B cell (primary cell): ENCODE measurements around the gene PTPRS. TPM values are rescaled to one million over a fixed set of nuclear protein-coding genes. Genes with fewer than 3 reads are reported as not detected.
A peak's percentile ranks its signal among the peaks of the same experiment; 100 is the strongest.

ENCODE experiments used
- ATAC-seq: fragments of 200-7000 bp; cut with Tn5 transposase; one replicate; pipeline ENCODE4 v1.10.0; 2021; ENCODE audit warnings: low read depth, mild to moderate bottlenecking, moderate number of reproducible peaks, moderate library complexity
- CTCF ChIA-PET: fragments of 350-600 bp; sonication (Branson Sonifier 250); formaldehyde crosslinking; loops from one replicate; lab custom pipeline; 2021; ENCODE audit warnings: antibody characterized with exemption, inconsistent platforms; lab: Charles Lee
- POLR2A ChIA-PET: fragments of 350-600 bp; sonication (Branson Sonifier 250); formaldehyde crosslinking; loops from one replicate; lab custom pipeline; 2021; ENCODE audit warnings: antibody characterized with exemption; lab: Charles Lee
- DNase-seq: peaks from one replicate; pipeline ENCODE4 v3.0.0; 2013
- H2AFZ ChIP-seq: 2 replicates; pipeline ENCODE4 v1.6.1; 2012; ENCODE audit warnings: mild to moderate bottlenecking, low read depth, low read length; ENCODE audit not compliant: insufficient read depth, poor library complexity, severe bottlenecking
- H3K27ac ChIP-seq, 2 donors: 1 replicate in 1 of 2; 2 replicates in 1 of 2; pipeline ENCODE4 v1.5.1; 2012 to 2013; ENCODE audit warnings: low read length in 2 of 2, mild to moderate bottlenecking in 2 of 2, moderate library complexity in 1 of 2
- H3K27me3 ChIP-seq, 4 experiments: fragments of 200-600 bp in 1 of 4; sonication (generic) in 1 of 4; replicated peaks in 1 of 4; 1 replicate in 2 of 4; 2 replicates in 2 of 4; pipeline versions ENCODE4 v1.6.1 to v1.7.0; 2013 to 2016; ENCODE audit warnings: low read length in 3 of 4, mild to moderate bottlenecking in 2 of 4, mixed read lengths in 1 of 4, moderate library complexity in 1 of 4; ENCODE audit not compliant: insufficient read depth in 4 of 4, control insufficient read depth in 3 of 4; ENCODE audit errors: control extremely low read depth in 1 of 4
- H3K36me3 ChIP-seq, 2 experiments: replicated peaks in 1 of 2; 1 replicate in 1 of 2; 2 replicates in 1 of 2; pipeline versions ENCODE4 v1.6.1 to v1.7.1; 2013; ENCODE audit warnings: low read length in 1 of 2; ENCODE audit not compliant: insufficient read depth in 2 of 2, control insufficient read depth in 1 of 2; ENCODE audit errors: control extremely low read depth in 1 of 2, extremely low read depth in 1 of 2
- H3K4me1 ChIP-seq, 2 donors: fragments of 200-600 bp in 1 of 2; sonication (generic) in 1 of 2; 1 replicate in 1 of 2; 2 replicates in 1 of 2; pipeline versions ENCODE4 v1.5.1 to v1.6.1; 2013 to 2017; ENCODE audit warnings: low read length in 2 of 2; ENCODE audit not compliant: control insufficient read depth in 2 of 2, insufficient read depth in 2 of 2
- H3K4me2 ChIP-seq: replicated peaks from 2 replicates; pipeline ENCODE3; 2012; ENCODE audit warnings: mild to moderate bottlenecking, low read depth, low read length; ENCODE audit not compliant: poor library complexity, severe bottlenecking
- H3K4me3 ChIP-seq, 5 experiments: fragments of 200-600 bp in 1 of 5; sonication (generic) in 1 of 5; 1 replicate in 3 of 5; 2 replicates in 2 of 5; pipeline versions ENCODE4 v1.5.1 to v1.7.0; 2011 to 2016; ENCODE audit warnings: low read length in 4 of 5, mild to moderate bottlenecking in 4 of 5, low read depth in 2 of 5, control low read depth in 1 of 5, moderate library complexity in 1 of 5; ENCODE audit not compliant: insufficient read depth in 1 of 5; ENCODE audit errors: control extremely low read depth in 1 of 5, extremely low read depth in 1 of 5
- H3K79me2 ChIP-seq: fragments of 200-600 bp; sonication (generic); one replicate; pipeline ENCODE4 v1.6.0; 2016; ENCODE audit warnings: low read length; ENCODE audit not compliant: control insufficient read depth, insufficient read depth
- H3K9ac ChIP-seq: fragments of 200-600 bp; sonication (generic); 2 replicates; pipeline ENCODE4 v1.6.1; 2017; ENCODE audit warnings: mild to moderate bottlenecking, low read length, moderate library complexity
- H3K9me3 ChIP-seq, 3 donors: one replicate each; pipeline versions ENCODE4 v1.6.1 to v1.7.1; 2013; ENCODE audit warnings: low read length in 2 of 3; ENCODE audit not compliant: control insufficient read depth in 2 of 3, insufficient read depth in 1 of 3; ENCODE audit errors: control extremely low read depth in 1 of 3
- H4K20me1 ChIP-seq: 2 replicates; pipeline ENCODE4 v1.6.0; 2012; ENCODE audit warnings: mild to moderate bottlenecking, low read length; ENCODE audit not compliant: insufficient read depth, control insufficient read depth, poor library complexity, severe bottlenecking
- H3K27ac Mint-ChIP-seq: one replicate; pipeline ENCODE4 v1.8.0; 2021; ENCODE audit warnings: mixed read lengths
- H3K27me3 Mint-ChIP-seq: one replicate; pipeline ENCODE4 v1.8.0; 2021; ENCODE audit warnings: mixed read lengths
- H3K4me1 Mint-ChIP-seq: one replicate; pipeline ENCODE4 v1.8.0; 2021; ENCODE audit warnings: mixed read lengths
- H3K4me3 Mint-ChIP-seq: one replicate; pipeline ENCODE4 v1.8.0; 2021; ENCODE audit warnings: mixed read lengths
- H3K9me3 Mint-ChIP-seq: one replicate; pipeline ENCODE4 v1.8.0; 2022; ENCODE audit warnings: mixed read lengths; ENCODE audit not compliant: insufficient read depth
- CTCF ChIP-seq: fragments of 200-600 bp; IDR thresholded peaks from one replicate; pipeline ENCODE4 v1.8.0; 2022; ENCODE audit warnings: antibody characterized with exemption, mild to moderate bottlenecking
- EZH2 ChIP-seq: IDR thresholded peaks from 2 replicates; pipeline ENCODE4 v1.6.1; 2012; ENCODE audit warnings: borderline replicate concordance, low read depth, mild to moderate bottlenecking, moderate library complexity, low read length; ENCODE audit not compliant: insufficient read depth, poor library complexity, severe bottlenecking
- WGBS: methylation state at CpG from one replicate; pipeline ENCODE4 v1.1.5; 2013; ENCODE audit warnings: missing lambda C conversion rate; ENCODE audit not compliant: insufficient coverage; 5-methylcytosine and 5-hydroxymethylcytosine counted together
- intact Hi-C: fragments of 100-400 bp; cut with micrococcal nuclease; formaldehyde crosslinking; loops from one replicate; pipeline ENCODE4 v1.10.0; 2022
- polyA plus RNA-seq: library from polyadenylated mRNA; depleted of rRNA; stranded (reverse); fragments of >200 nt; gene quantifications from 2 replicates; pipeline ENCODE4 v1.2.3, GENCODE V29; 2012
- total RNA-seq, 2 donors: library from RNA; stranded (reverse); fragments of 120-200 nt in 1 of 2; gene quantifications; 1 replicate in 1 of 2; 2 replicates in 1 of 2; pipeline versions ENCODE4 v1.2.3 to v1.2.4, GENCODE V29; 2013 to 2022

The PTPRS gene
- total and polyA plus RNA-seq, 2 donors (not counting 1 experiment from before 2014, with no cell fraction given): 6.5 to 10.0 TPM

- Histone ChIP-seq H3K79me2 (no peaks in the 10 kb centered on the region), H3K4me2 (peak overlapping the region; percentile 97), H3K27ac (no peak overlapping the region), H3K36me3 (no peaks in the 10 kb centered on the region), H3K4me3 (no peak overlapping the region), H4K20me1 (no peaks in the 10 kb centered on the region), H2AFZ (peak overlapping the region; percentile 68), H3K4me1 (peaks cover 15 to 21% of the 10 kb centered on the region in 2 donors), H3K9ac (no peak overlapping the region), H3K9me3 (peaks cover 0 to 18% (median 0%) of the 10 kb centered on the region in 3 donors), H3K27me3 (peaks cover 0 to 21% (median 1%) of the 10 kb centered on the region in 4 experiments)
- ATAC-seq: no peak
- WGBS: 76% methylated on average over 22 of the region's 22 CpGs
- Mint-ChIP-seq H3K4me1 (peaks cover 15% of the 10 kb centered on the region), H3K9me3 (no peaks in the 10 kb centered on the region), H3K4me3 (peak overlapping the region; percentile 73), H3K27me3 (peaks cover 9% of the 10 kb centered on the region), H3K27ac (no peak overlapping the region)
- intact Hi-C loops: no loop called here
- DNase-seq: no peak
- no peak for TF ChIP-seq CTCF
- TF ChIP-seq EZH2: no peak
- POLR2A ChIA-PET: no interaction called here
- CTCF ChIA-PET: no interaction called here
Observed at GRCh38 chr19:5294403-5295160, 46.0 kb downstream of the PTPRS start.
